Muscle layer of colon (tissue), 2 donors: ENCODE results near the gene SLC22A17.

Experiments used
- H3K27ac ChIP-seq: one replicate; pipeline ENCODE4 v1.7.0; 2013; ENCODE audit warnings: low read depth, mild to moderate bottlenecking, low read length, moderate library complexity
- H3K27me3 ChIP-seq, 2 donors: one replicate each; pipeline ENCODE4 v1.7.0; 2013; ENCODE audit warnings: low read length in 2 of 2, mild to moderate bottlenecking in 2 of 2; ENCODE audit not compliant: insufficient read depth in 2 of 2, control insufficient read depth in 1 of 2
- H3K36me3 ChIP-seq: one replicate; pipeline ENCODE4 v1.7.0; 2013; ENCODE audit warnings: mild to moderate bottlenecking, low read length; ENCODE audit not compliant: insufficient read depth
- H3K4me1 ChIP-seq: one replicate; pipeline ENCODE4 v1.7.0; 2013; ENCODE audit warnings: mild to moderate bottlenecking, low read length; ENCODE audit not compliant: insufficient read depth
- H3K4me3 ChIP-seq, 2 donors: one replicate each; pipeline ENCODE4 v1.7.0; 2013; ENCODE audit warnings: low read length in 2 of 2, low read depth in 1 of 2, mild to moderate bottlenecking in 1 of 2, moderate library complexity in 1 of 2
- H3K9ac ChIP-seq: one replicate; pipeline ENCODE4 v1.7.0; 2013; ENCODE audit warnings: low read length
- H3K9me3 ChIP-seq: one replicate; pipeline ENCODE4 v1.7.0; 2013; ENCODE audit warnings: mild to moderate bottlenecking, low read length
- donor health status: abdominal sarcoma.
- donor health status: Adenocarcinoma of cecum.

Gene SLC22A17

GRCh38 chr14:23324455-23324846, 28.2 kb downstream of the SLC22A17 start:
- Histone ChIP-seq H3K4me3 (no peak overlapping the region), H3K27ac (no peak overlapping the region), H3K27me3 (no peaks in the 10 kb centered on the region), H3K9ac (no peak overlapping the region), H3K36me3 (peaks cover 32% of the 10 kb centered on the region), H3K9me3 (no peaks in the 10 kb centered on the region), H3K4me1 (peaks cover 24% of the 10 kb centered on the region)

GRCh38 chr14:23323838-23324454, 28.7 kb downstream of the SLC22A17 start:
- H3K4me1 ChIP-seq = peaks cover 24% of the 10 kb centered on the region
- H3K36me3 ChIP-seq = peaks cover 35% of the 10 kb centered on the region
- no peaks in the 10 kb centered on the region for H3K9me3 ChIP-seq
- no peak overlapping the region for H3K9ac ChIP-seq
- no peaks in the 10 kb centered on the region for H3K27me3 ChIP-seq
- no peak overlapping the region for H3K4me3 ChIP-seq
- no peak overlapping the region for H3K27ac ChIP-seq

GRCh38 chr14:23322568-23323517, 29.8 kb downstream of the SLC22A17 start:
- Histone ChIP-seq H3K9ac (peak overlapping the region; percentile 62), H3K4me1 (peaks cover 20% of the 10 kb centered on the region), H3K36me3 (peaks cover 35% of the 10 kb centered on the region), H3K9me3 (no peaks in the 10 kb centered on the region), H3K27me3 (no peaks in the 10 kb centered on the region), H3K27ac (peak overlapping the region; percentile 92), H3K4me3 (peak overlapping the region; percentile 72 to 74)

GRCh38 chr14:23321572-23322547, 30.8 kb downstream of the SLC22A17 start:
- H3K4me3 ChIP-seq = peak overlapping the region; percentile 72 to 74
- no peaks in the 10 kb centered on the region for H3K9me3 ChIP-seq
- H3K4me1 ChIP-seq = peaks cover 18% of the 10 kb centered on the region
- peak overlapping the region; percentile 92 for H3K27ac ChIP-seq
- no peaks in the 10 kb centered on the region for H3K27me3 ChIP-seq
- H3K36me3 ChIP-seq = peaks cover 35% of the 10 kb centered on the region
- H3K9ac ChIP-seq = peak overlapping the region; percentile 62

- peaks cover 35% of the 10 kb centered on the region for H3K36me3 ChIP-seq
- peaks cover 18% of the 10 kb centered on the region for H3K4me1 ChIP-seq
- peak within 1 kb of the TSS; percentile 94 for H3K27ac ChIP-seq
- peak within 1 kb of the TSS; percentile 72 to 74 for H3K4me3 ChIP-seq
- peak within 1 kb of the TSS; percentile 62 for H3K9ac ChIP-seq
- H3K27me3 ChIP-seq = no peaks in the 10 kb centered on the region
- no peaks in the 10 kb centered on the region for H3K9me3 ChIP-seq
Measured at GRCh38 chr14:23320584-23321571, 31.8 kb downstream of the SLC22A17 start, which contains the start of gene PABPN1. TSS of gene PABPN1 (plus strand) at chr14:23321457. CDS start at chr14:23321470, 13 bp downstream.

- H3K27me3 ChIP-seq = no peaks in the 10 kb centered on the region
- H3K9ac ChIP-seq = peak overlapping the region; percentile 18
- peaks cover 18% of the 10 kb centered on the region for H3K4me1 ChIP-seq
- H3K27ac ChIP-seq = peak overlapping the region; percentile 94
- peaks cover 33% of the 10 kb centered on the region for H3K36me3 ChIP-seq
- peak overlapping the region; percentile 29 to 57 for H3K4me3 ChIP-seq
- H3K9me3 ChIP-seq = no peaks in the 10 kb centered on the region
Measured at GRCh38 chr14:23319746-23320583, 32.7 kb downstream of the SLC22A17 start.

GRCh38 chr14:23316300-23316699, 36.4 kb downstream of the SLC22A17 start:
- Histone ChIP-seq H3K4me1 (peaks cover 6% of the 10 kb centered on the region), H3K4me3 (no peak overlapping the region), H3K36me3 (peaks cover 11% of the 10 kb centered on the region), H3K27me3 (no peaks in the 10 kb centered on the region), H3K27ac (no peak overlapping the region), H3K9ac (no peak overlapping the region), H3K9me3 (no peaks in the 10 kb centered on the region)

- Histone ChIP-seq H3K27ac (no peak overlapping the region), H3K27me3 (no peaks in the 10 kb centered on the region), H3K9me3 (no peaks in the 10 kb centered on the region), H3K4me1 (peaks cover 34% of the 10 kb centered on the region), H3K9ac (no peak overlapping the region), H3K36me3 (peaks cover 37% of the 10 kb centered on the region), H3K4me3 (no peak overlapping the region)
Measured at GRCh38 chr14:23310546-23310945, 42.1 kb downstream of the SLC22A17 start.

GRCh38 chr14:23308721-23309445, 43.8 kb downstream of the SLC22A17 start:
- no peak overlapping the region for H3K27ac ChIP-seq
- peak overlapping the region in 1 of 2 donors; percentile 12 for H3K4me3 ChIP-seq
- no peaks in the 10 kb centered on the region for H3K27me3 ChIP-seq
- H3K4me1 ChIP-seq = peaks cover 35% of the 10 kb centered on the region
- H3K9me3 ChIP-seq = no peaks in the 10 kb centered on the region
- no peak overlapping the region for H3K9ac ChIP-seq
- H3K36me3 ChIP-seq = peaks cover 37% of the 10 kb centered on the region
